NCI-H345 treated with DMSO at 0.1 percent for 48 hours (cell line): ENCODE data around the gene AATK.
"Not testable (repeated sequence)": the region's sequence is repeated elsewhere in the genome, so short reads cannot be mapped to it uniquely, and the experiment has no call there.

Experiments
- DNase-seq: peaks from one replicate; lab custom pipeline; 2025; ENCODE audit not compliant: unreplicated experiment; lab: John Stamatoyannopoulos, UW

AATK gene

DNA sequence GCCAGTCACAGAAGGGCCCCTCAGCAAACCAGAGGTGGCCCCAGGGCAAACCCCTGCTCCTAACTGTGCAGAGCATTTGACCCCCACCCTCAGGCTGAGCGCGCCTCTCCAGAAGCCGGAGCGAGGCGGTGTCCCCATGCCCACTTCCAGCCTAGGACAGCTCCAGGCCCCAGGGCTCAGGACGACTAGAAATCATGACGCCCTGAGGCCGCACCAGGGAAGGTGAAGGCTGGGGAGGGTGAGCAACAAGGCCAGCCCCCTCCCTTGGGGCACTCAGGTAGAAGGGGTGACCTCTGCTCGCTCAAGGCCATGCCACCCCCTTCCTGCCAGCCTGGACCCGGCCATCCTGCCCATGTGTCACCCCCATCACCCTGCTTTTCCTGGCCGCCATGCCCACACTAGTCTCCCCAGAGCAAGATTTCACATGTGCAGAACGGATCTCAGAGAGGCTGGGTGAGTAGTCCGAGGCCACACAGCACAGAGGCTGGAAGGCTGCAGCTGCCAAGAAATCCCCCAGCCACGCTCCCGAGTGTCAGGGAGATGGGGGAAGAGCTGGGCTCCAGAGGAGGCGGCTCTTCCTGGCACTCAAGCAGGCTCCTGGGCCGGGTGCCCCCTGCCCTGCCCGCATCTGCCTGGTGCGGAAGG lies 2.8 kb downstream of the AATK start:
- DNase-seq, result no peak

DNA sequence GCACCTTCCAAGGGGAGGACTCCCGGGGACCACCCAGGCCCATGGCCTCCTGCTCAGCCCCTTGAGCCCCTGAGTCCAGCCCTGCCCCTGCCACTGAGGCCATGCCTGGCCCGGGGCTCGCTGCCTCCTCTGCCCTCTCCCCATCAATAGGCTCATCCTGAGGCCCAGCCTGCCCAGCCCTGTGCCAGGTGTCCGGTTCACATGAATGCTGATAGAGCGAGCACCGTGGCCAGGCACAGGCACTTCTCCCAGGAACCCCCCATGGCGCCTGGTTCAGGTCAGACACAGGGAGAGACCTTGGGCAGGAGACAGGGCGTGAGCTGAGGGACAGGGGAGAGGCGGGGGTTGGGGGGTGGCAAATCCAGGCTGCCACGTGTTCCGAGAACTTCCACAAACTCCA lies 3.5 kb downstream of the AATK start:
- DNase-seq, result no peak

DNA sequence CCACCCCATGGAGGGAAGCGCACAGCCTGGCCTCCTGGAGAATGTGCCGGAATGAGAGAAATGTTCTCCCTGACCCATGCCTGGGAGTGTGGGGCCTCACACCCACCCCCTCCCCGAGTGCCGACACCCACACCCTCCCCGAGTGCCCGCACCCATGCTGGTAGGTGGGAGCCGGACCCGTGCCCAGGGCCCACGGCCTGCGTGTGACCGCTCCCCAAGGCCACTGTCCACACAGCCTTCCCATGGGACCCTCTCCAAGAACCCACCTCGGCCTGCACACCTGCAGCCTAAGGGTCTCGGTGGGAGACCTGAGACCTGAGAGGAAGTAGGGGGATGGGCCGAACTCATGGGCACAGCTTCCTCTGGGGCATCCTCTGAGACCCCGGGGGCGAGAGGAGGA lies 4.0 kb downstream of the AATK start:
- DNase-seq, result no peak

DNA sequence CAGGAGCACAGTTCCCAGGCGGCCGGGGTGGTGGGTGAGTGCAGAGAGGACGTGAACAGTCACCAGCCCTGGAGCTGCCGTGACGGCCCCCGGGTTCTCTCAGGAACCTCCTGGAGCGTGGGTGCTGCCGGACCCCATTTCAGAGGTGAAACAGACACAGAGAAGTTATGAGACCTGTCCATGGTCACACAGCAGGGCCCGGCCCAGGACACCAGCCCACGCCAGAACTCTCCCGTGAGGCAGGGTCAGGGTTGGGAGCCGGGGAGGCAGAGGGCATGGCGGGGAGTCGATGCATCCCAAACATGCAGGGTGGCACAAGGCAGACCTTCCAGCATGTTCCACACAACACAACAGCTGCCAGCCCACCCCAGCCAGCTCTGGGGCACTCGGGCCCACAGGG lies 4.5 kb downstream of the AATK start:
- DNase-seq, result no peak

DNA sequence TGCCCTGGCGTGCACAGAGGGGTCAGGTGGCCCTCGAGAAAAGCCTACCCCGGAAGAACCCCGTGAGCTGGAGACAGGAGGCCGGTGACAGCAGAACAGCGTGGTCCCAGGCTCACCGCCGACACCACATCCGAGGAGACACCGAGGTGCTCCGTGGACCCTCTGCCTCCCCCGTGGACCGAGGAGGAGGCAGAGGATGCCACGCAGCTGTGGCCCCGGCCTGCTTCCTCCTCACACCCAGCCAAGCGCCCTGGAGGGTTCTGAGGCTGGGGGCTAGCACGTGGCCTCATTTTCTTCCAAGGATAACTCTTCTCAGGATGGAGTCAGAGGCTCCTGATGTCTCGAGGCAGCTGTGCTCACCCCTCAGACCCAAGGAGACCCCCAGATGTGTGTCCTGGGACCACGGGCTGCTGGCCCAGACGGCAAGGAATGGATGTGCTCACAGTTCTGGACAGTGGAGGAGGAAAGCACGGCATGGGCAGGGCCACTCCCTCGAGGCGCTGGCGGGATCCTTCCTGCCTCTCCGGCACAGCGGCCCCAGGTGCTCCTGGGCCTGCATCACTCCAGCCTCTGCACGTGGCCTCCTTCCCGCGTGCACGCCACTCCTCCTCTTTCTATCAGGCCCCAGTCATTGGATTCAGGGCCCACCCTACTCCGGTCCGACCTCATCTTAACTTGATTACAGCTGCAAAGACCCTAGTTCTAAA lies 5.1 kb downstream of the AATK start:
- no peak for DNase-seq

DNA sequence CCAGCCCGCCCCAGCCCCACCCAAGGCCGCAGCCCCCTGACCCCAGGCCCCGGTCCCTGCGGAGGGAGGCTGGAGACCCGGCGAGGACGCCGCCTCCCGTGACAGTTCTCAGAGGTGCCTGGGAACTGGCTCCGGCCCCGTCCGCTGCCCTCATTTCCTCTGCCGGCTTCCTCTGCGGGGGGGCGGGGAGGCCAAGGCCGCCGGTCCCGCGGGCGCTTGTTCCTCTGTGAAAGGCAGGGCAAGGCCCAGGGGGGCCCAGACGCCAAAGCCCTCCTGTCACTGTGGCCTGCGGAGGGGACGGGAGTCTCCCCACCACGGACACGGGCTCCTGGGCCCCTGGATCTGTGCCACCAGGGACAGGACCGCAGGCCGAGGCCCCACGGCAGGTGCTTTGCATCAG lies 5.7 kb downstream of the AATK start:
- DNase-seq, result no peak

DNA sequence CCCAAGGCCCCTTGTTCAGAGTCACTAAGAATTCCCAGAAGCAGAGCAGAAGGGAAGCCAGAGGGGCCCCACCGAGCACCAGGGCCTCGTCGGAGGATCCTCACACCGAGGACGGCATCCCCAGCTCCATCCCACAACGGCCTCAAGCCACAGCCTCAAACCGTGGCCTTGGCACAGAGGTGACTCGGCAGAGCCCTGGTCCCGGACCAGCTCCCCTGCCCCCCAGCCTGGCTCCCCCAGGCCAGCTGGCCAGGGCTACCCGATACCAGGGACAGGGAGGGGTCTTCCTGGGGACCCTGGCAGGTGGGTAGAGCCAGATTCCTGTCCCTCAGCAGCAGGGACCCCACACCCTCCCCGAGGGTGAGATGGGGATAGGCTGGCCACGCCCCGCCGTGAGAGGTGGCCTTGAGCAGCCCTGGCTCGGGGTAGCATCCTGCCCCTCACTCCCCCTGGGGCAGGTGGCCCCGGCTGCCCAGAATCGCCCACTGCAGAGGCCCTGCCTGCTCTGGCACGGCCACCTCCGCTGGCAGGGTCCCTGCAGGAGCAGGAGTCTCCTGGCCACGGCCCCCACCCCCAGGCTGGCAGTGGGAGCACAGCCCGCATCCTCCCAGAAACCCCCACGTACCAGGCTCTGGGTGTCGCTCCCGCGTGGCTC lies 6.3 kb downstream of the AATK start:
- no peak for DNase-seq

DNA sequence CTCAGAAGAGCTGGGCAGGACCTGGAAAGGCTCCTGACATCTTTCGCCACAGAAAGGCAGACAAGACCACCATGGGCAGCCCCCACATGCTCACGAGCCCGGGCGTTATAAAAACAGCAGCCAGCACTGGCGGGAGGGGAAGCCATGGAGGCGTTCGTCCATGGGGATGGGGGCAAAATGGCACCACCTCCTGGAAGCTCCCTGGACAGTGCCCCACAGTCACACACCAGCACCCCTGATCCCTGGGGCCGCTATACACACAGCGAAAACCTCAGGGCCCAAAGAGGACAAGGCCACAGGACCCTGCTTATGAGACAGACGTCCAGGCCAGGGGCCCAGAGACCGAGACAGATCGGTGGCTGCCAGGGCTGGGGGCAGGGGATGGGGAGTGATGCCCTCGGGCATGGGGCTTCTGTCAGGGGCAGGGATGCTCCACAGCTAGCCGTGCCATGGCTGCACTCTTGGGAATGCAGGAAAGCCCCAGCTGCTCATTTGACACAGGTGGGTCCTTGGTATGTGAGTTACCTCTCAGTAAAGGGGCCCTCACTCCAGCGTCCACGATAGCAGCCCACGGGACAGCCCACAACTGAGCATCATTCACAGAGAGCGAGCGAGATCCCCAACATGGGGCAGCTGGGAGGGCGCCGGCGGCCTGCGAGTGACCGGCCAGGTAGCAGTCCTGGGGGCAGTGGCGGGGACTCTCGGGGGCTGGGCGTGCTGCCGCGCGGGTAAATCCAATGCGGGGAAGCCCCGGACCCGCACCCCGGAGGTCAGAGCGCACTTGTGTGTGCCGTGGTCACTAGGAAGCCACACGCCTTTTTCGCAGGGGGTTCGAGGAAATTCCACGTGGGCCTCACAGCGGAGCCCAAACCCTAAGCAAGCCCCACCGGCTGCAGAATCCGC lies 7.1 kb downstream of the AATK start:
- DNase-seq, result no peak

DNA sequence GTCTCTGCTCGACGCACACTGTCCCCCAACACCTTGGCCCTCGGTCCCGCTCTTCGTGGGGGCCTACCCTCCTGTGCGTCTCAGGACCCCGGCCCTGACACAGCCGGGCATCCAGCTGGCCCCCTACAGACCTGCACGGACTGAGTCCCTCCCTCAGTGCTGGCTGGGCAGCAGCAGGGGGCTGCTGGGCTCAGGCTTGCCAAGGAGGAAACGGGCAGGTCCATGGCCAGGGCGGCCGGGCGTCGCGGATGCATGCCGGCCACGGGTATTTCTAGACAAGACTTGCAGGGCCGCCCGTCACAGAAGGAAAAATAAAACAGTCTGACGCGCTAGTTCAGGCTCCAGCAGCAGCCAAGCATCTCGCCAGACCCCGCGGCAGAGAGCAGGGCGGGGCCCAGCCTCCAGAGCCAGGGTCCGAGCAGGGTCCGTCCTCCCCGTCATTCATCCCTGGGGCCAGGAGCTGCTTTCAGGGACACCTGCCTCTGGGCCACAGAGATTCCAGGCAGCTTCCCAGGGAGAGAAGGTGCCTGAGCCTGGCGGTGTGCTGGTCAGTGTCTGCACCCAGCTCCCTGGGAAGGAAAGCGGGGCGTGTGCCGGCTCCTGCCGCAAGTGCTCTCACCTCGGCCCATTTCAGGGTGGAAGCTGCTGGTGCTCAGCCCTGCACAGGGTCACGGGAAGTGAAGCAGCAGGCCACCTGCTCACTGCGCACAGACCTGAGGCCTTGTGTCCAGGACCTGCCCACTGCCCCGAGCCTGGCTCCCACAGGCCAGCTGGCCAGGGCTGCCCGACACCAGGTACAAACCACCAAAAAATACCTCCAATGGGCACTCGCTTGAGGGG lies 8.0 kb downstream of the AATK start:
- DNase-seq, result no peak

DNA sequence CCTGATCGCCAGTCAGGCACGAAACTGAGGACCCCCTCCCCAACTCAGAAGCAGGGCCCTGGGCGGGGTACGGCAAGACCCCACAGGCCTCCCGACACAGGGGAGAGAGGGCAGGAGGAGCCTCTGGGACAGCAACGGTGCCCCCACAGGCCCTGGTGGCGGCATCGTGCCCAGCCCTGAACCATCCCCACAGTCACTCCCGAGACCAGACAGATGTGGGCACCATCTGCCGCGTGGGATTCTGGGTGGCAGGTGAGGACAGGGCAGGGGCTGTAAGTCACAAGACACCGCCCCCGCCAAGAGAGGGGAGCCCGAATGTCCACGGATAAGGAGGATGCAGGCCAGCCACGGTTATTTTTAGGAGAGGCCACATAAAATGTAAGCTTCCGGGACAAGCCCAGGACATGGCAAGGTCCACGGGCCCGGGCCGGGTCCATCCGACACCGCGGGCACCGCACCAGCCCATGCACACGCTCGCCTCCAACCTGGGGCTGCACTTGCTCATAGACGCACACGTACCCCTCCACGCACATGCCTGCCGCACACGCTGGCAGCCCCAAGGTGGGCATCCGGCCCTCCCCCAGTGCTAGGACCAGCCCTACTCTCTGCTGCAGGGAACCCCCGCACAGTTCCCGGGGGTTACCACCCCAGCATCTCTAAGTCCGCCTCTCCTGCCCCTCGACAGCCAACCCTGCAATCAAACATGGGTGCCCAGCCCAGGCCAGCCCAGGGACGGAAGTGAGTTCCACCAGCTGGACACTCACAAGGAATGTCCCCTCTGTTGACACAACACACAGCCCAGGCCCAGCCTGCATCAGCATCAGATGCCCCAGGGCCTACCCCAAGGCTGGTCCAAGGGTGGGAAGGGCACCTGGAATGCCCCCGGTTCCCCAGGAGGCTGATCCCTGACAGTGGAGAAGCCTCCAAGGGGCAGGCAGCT lies 8.9 kb downstream of the AATK start:
- no peak for DNase-seq

DNA sequence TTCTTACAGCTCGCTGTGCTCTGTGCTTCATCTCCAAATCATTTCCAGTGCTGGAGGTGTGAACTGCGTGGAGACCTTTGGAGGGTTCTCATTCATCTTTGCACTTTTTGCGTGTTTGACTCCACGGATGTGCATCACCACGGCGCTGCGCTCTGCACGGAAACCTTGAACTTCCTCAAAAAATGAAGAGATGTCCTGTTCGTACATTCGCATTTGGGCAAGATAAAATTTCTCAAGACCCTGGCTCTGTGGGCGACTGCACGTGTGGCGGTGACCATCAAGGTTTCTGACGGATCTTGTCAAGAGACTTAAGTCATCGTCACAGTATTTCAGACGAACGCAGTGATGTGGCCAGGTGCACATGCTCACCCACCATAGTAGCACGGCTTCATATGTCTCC lies 11.1 kb downstream of the AATK start:
- DNase-seq, result no peak

DNA sequence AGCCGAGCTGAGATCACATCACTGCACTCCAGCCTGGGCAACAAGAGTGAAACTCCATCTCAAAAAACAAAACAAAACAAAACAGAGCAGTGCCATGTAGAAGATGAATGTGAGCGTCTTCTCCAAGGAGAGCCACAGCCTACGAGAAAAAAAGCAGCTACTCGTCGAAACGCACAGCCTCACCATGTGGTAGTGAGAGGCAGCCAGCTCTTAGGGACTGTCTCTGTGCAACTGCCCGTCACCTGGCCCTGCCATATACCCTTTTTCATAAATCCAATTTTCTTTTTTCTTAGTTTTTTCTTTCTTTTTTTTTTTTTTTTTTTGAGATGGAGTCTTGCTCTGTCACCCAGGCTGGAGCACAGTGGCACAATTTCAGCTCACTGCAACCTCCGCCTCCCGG lies 12.0 kb downstream of the AATK start:
- DNase-seq, result not testable (repeated sequence)

DNA sequence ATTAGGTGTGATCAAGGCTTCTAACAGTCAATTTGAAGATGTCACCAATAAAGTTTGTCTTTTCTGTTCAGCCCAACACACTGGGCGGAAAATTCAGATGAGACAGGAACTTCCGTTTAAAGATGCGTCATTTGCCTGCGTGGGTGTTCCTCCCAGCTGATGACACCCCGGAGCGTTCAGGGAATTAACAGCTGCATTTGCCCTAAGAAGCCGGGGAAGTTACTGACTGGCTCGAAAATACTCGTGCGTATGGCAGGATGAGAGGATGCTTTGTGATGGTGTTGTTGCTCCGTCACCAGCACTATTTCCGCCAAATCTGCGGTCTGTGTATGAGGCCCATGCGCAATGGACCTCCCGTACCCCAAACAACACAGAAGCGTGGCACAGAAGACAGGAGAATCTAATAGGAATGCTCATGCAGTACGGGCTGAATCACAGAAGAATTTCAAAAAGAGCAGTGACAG lies 12.6 kb downstream of the AATK start:
- DNase-seq, result no peak

DNA sequence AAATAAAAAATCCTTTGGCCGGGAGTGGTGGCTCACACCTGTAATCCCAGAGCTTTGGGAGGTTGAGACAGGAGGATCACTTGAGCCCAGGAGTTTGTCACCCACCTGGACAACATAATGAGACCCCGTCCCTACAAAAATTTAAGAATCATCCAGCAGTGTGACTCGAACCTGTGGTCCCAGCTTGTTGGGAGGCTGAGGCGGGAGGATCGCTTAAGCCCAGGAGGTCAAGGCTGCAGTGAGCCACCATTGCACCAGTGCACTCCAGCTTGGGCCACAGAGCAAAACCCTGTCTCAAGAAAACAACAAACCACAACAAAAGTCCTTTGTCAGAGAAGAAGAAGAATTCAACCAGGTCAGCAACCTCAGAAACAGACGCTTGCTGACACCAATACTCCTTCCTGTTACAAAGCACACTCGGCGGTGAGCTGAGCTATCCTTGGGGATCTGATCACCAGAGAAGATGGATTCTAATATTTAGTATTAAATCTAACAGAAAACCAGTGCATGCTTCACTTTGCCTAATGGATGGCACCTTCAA lies 13.7 kb downstream of the AATK start:
- DNase-seq, result no peak

DNA sequence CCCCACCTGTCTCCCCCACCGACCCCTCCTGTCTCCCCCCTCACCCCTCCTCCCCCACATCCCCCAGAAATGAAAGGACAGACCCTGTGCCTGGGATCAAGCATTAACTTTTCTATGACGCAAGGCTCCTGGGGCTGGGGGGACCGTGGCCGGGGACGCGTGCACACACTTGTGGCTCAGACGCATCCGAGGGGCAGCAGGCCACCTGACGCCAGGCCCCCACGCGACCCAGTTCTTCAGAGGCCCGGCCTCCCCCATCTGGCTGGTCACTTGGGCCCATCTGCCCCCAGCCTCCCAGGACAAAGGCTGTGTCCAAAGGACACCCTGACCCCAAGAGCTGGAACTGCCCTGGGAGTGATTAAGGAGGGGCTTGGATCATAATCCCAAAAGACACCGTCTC lies 14.7 kb downstream of the AATK start:
- no peak for DNase-seq

DNA sequence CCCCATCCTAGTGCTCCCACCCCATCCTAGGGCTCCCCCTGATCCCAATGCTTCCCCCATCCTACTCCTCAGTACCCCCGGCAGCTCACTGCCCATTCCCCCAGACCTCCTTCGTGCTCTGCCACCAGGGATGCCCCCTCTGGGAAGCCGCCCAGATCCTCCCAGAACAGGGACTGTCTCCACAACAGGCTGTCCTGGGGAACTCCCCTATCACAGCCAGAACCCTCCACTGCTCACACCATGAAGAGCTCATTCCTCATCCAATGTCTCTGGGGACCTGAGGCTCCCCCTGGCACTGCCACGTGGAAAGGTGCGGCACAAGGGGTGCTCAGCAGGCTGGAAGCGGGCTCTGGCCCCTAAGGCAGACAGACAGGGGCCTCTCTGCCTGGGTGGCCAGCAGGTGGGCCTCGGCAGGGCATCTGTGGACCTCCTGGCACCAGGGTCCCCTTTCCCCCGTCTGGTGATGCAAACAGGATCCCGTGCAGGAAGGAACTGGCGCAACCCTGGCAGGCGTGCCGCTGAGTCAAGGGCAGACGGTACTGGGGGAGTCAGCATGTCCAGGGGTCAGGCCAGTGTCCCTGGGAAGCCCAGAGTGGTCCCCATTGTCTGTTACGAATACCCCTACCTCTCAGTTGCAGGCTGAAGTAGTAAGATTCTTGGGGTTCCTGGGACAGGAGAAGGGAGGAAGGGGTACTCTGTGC lies 15.5 kb downstream of the AATK start:
- DNase-seq, result no peak

DNA sequence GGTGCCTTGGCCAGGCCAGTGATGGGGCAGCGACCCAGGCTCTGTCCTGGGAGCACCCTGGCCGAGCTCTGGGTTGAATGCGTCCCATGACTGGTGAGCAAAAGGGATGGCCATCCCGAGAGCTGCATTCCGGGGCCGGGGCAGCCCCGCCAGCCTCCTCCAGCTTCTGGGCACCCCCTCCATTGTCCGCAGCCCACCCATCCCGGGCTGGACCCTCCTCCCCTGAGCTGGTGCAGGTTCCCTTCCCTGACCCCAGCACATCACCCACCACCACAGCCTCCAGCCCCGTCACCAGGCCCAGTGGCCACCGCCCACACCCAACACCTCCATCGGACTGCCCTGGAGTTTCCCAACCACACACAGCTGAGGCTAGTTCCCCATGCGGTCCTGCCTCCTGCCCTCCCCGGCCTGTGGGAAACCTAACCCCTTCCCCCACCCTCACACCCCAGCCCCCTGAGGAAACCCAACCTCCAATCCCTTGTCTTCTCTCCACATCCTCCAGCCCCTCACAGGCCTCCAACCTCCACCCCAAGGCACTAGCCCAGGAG lies 17.0 kb downstream of the AATK start:
- no peak for DNase-seq

DNA sequence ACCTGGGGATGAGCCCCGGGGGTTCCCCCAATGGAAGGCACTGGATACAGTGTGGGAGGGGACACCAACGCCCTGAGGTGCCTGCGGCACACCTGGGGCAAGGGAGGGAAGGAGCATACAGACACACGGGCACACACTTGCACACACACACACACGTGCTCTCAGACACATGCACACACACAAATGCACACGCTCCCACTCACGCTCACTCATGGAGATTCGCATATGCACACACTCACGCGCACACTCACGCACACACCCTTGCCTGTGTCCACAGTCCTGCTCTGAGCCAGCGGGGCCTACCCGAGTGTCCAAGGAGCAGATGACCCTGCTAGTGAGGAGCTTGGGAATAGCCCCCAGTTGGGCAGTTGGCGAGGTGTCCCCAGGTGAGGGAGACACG lies 17.4 kb downstream of the AATK start:
- no peak for DNase-seq
